ENCODE measurements around the gene PEX14. TPM values are rescaled to one million over a fixed set of nuclear protein-coding genes. Genes with fewer than 3 reads are reported as not detected.

The PEX14 gene
- total RNA-seq, 1 experiment from 2014 or later, result 14.0 TPM

DNA sequence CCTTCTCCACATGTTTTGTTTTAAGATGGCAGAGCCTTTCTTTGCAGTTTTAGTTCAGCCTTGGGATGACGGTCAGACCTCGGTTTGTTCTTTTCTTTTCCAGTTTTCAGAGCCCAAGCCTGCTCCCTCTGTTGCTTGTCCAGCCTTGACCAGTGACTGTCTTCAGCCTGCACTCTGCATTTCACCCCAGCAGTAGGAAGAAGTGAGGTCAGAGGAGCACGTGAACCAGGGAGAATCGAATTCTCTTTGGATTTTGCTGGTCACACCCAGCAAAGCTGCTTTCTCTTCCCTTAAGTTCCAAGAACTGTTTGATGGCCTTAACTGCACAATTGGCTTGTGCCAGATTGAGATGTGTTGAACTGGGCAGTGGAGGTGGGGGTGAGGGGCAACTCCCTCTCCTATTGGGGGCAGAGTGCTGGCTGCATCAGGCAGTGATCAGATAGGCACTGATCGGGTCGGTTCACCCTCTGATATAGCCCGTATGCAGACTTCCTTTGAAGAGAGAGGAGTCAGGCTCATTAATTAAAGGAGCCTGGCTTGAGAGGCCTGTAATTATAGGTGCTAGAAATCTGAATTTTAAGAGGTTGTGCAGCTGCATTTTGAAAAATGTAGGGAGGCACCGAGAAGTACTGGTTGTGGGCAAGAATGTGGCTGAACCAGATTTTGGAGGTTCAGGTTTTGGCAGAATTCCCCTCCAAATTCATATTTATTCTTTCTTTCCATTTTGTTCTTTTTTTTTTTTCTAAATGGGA is 42.4 kb downstream of the PEX14 start:
- no peak for DNase-seq (ENCODE audit: low spot score)

DNA sequence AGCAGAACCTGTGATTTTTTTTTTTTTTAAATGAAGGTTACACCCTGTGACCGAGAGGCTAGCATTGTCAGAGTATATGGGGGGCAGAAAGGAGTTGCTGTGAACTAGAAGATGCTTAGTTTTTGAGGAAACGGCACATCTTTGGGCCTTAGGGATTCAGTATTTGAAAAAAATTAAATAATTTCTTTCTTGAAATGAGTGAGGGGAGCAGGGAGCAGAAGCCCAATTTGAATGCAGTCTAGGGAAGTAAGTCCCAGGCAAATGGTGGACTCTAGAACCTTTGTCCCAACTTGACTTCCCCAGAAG is 42.9 kb downstream of the PEX14 start:
- DNase-seq (ENCODE audit: low spot score), result no peak

DNA sequence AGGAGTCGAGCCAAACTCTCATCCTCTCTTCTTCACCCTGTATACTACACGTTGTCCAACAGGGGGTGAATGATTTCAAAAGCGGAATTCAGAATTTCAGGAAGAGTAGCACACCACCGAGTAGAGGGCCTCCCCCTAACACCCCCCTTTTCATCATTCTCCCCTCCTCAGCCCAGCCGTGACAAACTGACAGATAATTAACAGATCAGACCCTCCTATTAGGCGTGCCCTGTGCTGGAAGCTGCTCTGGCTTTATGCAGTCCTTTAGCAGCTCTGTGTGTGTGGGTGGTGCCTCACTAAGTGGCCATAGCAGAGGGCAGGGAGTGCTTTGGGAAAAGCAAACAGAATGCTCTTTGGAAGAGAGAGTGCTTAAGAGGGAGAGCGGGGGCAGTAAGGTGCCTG is 44.3 kb downstream of the PEX14 start:
- DNase-seq (ENCODE audit: low spot score), result no peak

DNA sequence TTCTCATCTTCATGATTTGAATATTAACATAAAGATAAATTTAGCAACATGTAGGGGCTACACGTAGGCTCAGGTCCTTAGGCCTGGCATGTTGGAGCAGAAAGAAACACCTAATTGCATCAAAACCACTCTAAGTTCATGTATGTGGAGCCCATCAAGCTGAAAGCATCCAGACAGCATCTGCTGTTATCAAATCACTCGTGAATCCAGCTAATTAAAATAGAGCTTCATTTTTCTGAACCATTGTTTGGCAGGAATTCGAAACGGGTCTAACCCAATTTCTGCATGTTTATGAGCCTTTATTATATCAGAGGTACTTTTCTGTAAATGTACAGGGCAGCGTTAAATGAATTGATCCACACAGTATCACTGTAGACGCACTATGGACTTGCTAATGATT is 45.7 kb downstream of the PEX14 start:
- no peak for DNase-seq (ENCODE audit: low spot score)

DNA sequence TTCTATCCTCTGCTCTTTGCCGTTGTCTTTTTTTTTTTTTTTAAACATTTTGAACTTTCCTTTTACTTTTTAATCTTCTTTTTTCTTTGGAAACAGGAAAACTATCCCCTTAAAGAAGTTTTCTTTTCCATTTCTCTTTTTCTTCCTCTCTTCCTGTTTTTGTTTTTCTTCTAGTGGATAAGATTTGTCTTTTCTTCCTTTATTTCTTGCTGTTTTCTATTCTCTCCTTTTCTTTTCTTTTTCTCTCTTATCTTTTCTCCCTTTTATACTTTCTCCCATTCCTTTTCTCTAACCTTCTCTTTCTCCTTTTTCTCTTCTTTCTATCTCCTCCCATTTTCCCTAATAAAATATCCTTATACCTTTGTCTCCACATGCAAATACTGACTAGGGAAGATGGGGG is 46.2 kb downstream of the PEX14 start:
- DNase-seq (ENCODE audit: low spot score), result no peak

DNA sequence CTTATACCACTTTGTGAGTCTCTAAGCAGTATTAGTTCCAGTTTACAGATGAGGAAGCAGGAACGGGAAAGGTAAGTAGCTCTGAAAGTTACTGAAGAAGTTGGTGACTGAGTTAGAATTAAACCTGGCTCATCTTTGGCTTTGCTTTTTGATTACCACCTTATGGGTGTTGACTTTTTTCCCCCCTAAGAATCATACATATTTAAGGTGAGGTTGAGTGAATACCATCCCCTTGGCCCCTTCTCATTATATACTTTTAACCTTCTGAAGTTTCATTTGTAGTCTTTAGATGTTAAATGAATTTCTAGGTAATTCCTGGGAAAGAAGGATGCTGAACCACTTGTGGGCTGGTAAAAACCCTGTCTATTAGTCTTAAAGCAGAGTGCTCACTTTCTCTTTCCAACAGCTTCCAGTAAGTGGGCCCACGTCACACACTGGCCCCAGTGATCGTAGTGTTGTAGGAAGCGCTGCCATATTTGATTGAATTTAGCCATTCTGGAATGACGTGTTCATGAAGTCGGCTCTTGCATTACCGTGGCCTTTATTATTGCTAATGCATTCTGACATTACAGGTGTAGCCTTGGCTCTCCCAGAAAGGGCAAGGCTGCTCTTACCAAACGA is 46.9 kb downstream of the PEX14 start:
- no peak for DNase-seq (ENCODE audit: low spot score)

DNA sequence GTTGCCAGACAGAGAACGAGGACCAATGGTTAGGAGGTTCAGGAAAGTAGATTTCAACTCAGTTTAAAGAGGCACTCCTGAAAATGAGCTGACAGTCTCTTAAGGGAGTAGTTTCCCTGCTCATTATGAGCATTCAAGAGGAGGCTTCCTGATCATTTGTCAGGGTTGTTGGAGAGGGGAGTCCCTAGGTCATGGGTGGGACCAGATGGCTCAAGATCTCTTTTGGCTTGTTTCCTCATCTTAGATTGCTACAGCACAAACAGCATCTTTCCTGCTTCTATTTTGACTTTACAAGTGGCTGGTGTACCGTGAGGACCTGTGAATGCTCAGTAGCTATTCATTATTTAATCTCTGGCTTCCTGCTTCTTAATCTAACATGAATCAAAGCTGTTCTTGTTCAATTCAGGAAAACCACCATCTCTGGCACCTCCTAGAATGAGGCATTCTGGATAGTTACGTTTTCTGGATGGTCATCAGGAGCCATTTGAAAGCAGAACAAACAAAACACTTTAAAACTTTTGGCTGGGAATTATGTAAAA is 47.6 kb downstream of the PEX14 start:
- DNase-seq (ENCODE audit: low spot score), result no peak

DNA sequence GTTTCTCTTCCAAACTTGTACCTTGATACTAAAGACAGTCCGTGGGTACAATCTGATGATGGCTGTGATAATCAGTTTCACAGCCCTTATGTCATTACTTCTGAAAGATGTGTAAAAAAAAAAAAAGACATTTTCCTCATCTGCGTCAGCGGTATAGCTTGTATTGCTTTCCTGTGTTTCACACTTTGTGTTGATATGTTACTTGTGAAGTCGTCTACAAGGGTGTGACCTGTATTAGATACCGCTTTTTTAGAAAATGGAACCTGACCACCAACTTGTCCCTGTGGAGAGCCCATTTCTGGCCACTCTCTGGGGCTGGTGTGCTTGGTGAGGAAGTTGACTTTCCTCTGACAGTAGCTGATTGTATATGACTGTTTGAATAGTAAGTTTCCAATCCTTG is 50.5 kb downstream of the PEX14 start:
- no peak for DNase-seq (ENCODE audit: low spot score)

DNA sequence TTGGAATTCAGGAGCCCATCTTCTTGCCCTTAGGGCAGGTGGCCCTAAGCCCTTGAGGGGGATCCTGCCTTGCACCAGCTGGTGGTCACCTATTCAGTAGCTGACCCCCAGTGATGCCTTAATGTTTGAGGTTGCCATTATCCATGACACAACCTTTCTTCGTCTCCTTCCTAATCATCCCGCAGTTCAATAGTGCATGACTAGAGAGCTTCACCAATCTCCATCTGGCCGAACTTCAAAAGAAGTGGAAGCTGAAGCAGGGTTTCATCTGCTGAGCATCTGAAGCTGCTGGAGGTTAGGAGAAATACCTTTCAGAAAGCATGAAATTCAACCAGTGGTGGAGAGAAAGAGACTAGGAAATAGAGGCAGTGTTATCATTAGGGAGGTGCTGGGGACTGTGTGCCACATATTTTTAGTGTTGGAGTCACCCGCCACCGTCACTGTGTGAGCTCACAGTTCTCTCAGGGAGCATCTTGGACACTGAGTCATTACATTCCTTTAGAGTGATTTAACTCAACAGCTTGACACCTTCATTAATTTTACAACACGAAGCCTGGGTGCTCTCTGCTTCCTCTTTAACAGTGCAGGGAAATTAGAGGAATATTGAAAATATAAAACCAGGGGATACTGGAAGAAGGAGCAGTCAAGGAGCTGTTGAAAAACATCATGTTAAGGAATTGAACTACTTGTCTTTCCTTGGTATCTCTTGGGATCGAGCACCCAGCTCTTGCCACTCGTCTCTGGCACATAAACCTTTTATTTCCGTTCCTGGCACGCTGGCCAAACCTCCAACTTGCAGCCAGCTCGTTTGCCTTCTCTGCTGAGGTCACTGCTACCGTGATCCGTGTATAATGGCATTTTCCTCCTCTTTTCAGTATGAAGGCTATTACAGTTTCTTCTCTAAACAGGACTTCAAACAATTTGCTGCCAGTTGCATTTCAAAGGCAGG is 53.6 kb downstream of the PEX14 start:
- peak; percentile 86 for DNase-seq (ENCODE audit: low spot score)

DNA sequence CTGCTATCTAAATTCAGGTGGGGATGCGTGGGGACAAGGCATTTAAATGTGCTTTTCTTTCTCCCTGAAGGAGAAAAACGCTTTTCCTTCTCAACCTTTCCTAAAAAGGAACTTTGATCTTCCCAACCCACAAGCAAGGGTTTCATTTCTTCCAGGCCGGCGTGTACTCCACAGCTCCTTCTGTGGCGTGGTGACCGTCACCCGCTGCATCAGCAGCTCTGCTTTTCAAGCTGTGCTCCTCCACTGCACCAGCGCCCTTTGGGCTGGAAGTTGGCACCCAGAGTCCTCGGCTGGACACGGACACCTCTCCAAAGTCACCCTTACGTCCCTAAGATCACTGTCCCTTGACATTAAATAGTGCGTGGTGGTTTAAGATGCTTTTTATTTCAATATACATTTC is 54.3 kb downstream of the PEX14 start:
- DNase-seq (ENCODE audit: low spot score), result no peak

DNA sequence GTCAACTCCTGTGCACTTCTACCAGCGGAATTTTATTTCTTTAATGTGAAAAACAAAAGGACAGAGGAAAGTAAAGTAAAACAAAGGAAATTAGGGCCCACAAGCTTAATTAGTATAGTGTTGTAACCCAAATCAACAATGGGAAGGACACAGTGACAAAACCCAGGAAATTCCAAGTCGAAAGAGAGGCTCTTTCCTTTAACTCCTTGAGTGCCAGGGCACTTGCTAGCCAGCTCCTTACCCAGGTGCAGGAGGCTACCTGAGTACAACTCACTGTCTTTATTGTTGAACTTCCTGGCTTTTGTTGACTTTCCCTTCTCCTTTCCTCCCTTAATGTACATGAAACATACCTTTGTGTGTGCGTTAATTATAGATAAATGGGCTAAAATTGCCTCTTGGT is 55.0 kb downstream of the PEX14 start:
- DNase-seq (ENCODE audit: low spot score), result no peak

DNA sequence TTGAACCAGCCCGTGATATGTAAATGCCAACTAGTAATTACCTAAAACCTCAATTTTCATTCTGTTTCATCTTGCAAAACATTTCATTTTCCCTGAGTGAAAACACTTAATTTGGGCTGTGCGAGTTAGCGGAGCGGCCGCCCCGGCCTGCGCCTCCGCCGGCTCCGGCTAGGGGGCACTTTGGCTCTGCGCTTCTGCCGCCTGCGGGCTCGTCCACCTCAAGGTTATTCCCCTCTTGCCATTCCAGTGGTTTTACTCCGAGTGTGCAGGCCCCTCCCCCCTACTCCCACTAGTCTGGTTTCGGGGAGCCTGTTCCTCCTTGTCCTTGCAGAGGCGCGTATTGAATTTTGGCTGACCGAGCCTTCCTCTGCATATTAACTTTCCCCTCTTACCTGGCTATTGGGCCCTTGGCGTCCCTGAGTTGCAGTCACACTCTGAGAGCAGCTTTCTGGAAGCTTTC is 55.6 kb downstream of the PEX14 start:
- DNase-seq (ENCODE audit: low spot score), result no peak

DNA sequence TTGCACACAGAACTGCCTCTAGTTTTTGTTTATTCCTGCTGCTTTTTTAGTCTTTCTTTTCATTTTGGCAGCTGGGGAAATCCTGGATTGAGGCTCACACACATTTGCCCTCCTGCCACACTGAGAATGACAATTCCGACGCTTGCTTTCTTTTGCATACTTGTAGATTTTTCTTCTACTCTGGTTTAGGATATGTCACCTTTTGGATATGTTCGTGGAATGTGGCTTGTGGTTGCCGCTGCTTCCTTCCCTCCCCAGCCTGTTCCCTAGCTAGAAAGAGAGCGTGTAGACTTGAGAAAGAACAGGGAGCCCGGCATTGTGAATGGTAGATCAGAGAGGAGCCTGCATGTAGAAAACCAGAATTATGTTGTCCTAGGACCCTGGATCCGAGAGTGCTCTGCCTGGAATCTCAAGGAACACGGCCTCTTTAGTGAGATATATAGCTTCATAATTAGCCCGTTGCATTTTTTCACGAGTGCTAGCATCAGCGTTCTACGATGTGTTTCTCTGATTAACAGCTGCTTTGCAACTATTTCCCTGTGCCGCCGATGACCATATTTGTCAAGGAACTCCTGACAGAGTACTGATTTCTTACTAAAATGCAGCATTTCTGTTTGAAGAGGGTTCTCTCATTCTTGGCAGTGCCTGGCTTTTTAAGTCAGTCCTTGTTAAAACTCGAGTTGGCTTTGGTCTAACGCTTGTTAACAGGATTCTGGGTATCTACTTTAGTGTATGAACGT is 56.2 kb downstream of the PEX14 start:
- peak; percentile 62 for DNase-seq (ENCODE audit: low spot score)

DNA sequence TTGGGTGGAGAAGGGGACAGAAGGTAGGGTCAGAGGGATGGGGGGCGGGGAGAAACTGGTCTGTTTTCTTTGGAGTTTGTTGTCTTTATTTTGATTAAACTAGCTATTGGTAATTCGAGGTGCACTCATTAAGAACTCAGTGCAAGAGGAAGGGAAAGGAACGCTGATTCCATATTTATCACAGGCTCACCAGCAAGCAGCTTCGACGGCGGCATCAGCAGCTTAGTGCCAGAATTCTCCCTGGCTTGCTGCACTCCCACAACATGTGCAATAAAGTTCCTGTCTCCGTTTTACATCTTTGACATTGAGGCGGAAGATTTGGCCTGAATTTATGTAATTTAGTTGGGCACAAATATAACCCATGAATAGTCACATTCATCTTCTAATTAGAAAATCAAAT is 57.6 kb downstream of the PEX14 start:
- no peak for DNase-seq (ENCODE audit: low spot score)

DNA sequence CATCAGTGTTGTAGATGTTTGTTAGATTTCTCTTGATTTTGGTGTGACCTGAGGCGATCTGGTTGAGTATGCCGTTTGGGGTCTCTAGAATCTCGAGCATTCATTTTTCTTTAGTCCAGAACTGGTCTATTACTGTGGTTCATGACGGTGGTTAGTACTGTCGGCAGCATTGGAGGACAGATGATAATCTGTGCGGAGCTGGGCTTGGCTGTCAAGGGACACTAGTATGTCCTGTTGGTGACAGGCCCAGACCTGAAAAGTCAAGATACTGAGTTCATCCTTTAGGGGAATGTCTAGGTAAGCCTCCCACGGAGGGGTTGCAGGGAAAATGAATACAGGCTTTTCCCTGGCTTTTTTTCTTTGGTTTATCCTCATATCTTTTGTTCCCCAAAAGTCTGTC is 59.8 kb downstream of the PEX14 start:
- DNase-seq (ENCODE audit: low spot score), result no peak

DNA sequence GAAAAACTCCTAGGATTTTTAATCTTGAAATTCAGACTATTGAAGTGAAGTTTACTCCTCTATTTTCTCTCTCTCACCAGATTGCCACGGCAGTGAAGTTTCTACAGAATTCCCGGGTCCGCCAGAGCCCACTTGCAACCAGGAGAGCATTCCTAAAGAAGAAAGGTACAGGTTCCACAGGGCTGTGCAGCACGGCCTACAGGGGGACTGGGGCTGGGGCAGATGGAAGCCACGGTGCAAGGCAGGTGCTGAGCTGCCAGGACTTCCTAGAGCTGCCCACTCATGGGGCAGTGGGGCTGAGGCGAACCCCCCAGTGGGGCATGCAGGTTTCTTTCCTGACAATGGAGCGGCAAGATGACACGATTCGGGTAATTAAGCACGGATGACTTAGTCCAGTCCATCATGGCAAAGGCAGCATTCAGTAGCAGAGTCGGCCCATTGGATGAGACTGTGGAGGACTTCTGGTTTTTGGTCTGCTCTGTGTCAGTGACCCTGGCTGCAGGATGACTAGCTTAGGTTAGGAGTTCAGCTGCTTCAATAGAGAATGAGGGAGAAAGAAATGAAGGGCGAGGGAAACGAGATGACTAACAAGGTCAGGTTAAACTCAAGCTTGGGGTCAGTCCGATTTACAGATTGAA is 61.5 kb downstream of the PEX14 start:
- no peak for DNase-seq (ENCODE audit: low spot score)

DNA sequence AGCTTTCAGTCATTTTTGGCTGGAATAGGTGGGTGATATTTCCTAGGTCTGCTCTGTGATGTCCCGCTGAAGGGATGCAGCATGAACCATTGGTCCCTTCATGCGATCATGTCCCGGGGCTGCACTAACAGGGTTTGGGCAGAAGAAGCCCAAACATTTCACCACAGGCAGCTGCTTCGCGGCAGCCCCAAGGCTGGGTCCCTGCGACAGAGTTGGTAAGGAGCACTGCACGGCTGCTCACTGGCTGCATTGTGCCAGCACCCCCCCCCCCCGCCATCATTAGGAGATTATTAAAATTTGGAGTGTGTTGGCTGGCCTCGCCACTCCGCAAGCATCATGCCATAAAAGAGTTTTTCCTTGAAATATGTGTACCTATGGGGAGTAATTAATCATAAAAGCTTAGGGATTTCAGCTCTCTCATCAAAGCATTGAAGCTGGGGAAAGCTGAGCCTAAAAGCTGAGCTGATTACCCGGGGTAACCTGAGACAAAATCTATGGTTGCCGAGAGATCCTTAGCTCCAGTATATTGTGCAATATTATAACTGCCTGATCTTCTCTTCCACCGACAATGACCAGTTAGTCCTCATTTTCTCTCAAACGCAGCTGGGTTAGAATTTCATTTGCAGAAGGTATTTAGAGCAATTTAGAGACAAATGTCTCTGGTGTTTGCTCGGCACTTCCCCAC is 62.5 kb downstream of the PEX14 start:
- no peak for DNase-seq (ENCODE audit: low spot score)

DNA sequence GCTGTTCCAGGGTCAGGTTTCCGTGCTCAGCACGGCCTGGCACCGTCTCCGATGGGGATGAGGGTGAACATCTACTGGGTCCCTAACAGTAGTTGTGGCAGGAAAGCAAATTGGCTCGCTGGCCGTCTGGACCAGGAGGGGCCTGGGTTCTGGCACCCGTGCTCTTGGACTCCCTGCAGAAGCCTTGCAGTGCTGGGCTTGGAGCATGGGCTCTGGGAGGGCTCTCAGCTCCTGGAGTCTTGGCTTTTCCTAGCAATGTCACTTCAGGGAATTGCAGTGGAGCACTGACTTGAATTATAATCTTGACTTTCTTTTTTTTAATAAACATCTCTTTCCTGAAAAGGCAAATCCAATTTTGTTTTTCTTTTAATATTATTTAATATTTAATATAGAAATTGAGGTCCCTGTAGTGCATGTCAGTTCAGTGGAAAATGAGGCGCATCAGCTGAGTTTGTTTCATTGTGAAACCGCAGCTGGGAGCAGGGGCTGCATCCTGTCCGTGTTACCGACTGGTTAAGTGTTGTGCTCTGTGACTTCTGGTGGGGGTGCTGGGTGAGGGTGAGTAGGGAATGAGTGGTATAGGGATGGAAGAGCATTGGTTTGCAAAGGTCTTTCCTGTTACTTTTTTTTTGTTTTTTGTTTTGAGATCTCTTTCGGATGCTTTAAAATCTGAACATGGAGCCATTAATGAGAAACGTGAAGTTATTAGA is 64.1 kb downstream of the PEX14 start:
- DNase-seq (ENCODE audit: low spot score), result no peak

DNA sequence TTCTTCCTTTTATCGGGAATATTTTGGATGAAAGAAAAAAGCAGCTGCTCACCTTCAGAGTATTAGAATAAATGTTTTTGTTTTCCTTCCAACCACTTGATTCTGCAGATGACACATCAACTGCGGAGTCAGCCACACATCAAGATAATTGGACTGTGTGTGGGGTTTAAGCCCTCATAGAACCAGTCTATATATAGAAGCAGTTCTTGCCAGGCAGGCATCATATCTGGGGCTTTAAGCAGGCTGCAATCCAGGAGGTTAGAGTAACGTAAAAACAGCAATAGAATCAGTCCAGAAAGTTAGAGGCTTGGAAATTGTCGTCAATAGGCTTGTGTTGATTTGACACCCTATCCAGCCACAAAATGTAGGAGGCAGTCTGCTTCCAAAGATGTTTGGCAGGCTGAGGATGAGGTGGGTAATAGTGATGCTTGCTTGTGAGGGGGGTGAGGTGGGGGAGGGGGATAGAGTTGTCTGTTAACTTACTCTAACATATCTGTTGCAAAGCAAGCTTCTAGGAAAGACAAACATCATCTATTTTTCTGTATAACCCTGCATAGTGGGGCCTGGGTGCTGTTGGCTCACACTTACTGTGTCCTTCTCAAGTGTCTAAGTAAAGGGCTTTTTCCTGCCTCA is 64.8 kb downstream of the PEX14 start:
- no peak for DNase-seq (ENCODE audit: low spot score)

All from H4 (cell line).